Hematopoietic multipotent progenitor cell treated with erythropoietin and hydrocortisone succinate and interleukin-3 and kit ligand, for 8 days (in vitro differentiated cells): ENCODE results near the gene HDAC4.
"Not testable (repeated sequence)": the region's sequence is repeated elsewhere in the genome, so short reads cannot be mapped to it uniquely, and the experiment has no call there.

Experiments
- DNase-seq: peaks from one replicate; pipeline ENCODE4 v3.0.0-alpha.2; 2015

Gene HDAC4

GRCh38 chr2:239178484-239178883 is 222.3 kb downstream of the HDAC4 start:
- no peak for DNase-seq

DNA sequence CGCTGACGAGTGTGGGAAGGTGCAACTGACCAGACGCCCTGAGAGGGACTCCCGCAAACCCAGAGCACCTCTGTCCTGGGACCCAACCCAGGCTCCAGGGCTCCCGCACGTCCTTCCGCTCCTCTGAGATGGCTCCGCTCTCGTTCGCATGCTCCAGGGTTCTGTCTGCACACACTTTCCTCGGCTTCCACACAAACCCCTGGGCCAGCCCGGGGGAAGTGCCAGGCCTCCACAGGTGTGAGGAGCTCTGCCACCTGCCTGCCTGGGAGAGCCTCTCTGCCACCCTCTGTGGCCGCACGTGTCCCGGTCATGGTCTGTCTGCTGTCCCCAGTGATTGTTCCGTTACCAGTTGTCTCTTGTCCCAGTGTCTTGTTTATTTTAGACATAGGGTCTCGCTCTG is 222.9 kb downstream of the HDAC4 start:
- no peak for DNase-seq

- no peak for DNase-seq
Measured at GRCh38 chr2:239177325-239177724, 223.5 kb downstream of the HDAC4 start.

- DNase-seq: not testable (repeated sequence)
Measured at GRCh38 chr2:239176138-239176803, 224.5 kb downstream of the HDAC4 start.

GRCh38 chr2:239175181-239175580 is 225.6 kb downstream of the HDAC4 start:
- no peak for DNase-seq

DNA sequence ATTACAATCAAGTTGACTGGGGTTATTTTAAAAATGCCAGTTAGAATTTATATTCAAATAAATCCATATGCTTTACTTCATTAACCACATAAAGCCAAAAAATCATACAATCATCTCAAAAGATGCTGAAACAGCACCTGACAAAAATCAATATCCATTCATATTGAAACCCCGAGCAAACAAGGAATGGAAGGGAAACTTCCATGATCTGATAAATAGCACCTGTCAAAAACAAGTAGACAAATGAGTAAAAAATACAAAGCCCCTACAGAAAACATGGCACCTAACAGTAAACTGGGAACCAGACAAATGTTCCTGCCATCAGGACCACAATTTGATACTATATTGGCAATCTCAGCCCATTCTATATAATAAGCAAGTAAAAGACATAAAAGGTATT is 227.5 kb downstream of the HDAC4 start:
- no peak for DNase-seq

DNA sequence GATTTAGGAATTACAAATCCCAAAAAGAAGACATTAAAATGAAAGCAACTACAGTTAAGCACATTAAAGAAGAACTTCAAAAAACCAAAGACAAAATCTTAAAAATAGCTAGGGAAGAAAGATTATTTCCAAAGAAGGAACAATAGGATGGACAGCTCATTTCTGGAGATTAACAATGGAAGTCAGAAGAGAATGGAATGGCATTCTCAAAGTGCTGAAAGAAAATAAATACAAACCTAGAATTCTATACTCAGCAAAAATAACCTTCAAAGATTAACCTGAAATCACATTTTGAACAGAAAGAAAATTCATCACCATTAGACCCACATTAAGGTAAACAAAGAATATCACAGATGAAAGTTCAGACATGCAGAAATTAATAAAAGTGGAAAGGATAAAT is 229.2 kb downstream of the HDAC4 start:
- no peak for DNase-seq

GRCh38 chr2:239169311-239170048 is 231.3 kb downstream of the HDAC4 start:
- no peak for DNase-seq

DNA sequence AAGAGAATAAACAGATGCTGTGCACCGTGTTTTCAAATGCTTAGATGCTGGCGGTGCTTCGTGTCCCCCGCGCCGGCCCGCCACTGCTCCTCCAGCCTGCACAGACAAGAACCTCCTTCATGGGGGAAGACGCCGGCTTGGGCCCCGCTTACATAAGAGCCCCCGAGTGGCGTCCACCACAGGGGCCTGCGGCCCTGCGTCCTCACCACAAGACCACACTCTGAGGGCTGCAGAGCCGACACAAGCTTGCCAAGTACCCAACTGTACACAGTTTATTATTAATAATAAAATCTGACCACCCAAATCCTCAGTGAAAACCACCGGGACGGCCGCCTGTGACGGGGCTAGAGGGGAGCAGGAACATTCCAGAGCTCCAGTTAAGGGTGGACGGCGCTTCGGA is 232.2 kb downstream of the HDAC4 start:
- DNase-seq: no peak

DNA sequence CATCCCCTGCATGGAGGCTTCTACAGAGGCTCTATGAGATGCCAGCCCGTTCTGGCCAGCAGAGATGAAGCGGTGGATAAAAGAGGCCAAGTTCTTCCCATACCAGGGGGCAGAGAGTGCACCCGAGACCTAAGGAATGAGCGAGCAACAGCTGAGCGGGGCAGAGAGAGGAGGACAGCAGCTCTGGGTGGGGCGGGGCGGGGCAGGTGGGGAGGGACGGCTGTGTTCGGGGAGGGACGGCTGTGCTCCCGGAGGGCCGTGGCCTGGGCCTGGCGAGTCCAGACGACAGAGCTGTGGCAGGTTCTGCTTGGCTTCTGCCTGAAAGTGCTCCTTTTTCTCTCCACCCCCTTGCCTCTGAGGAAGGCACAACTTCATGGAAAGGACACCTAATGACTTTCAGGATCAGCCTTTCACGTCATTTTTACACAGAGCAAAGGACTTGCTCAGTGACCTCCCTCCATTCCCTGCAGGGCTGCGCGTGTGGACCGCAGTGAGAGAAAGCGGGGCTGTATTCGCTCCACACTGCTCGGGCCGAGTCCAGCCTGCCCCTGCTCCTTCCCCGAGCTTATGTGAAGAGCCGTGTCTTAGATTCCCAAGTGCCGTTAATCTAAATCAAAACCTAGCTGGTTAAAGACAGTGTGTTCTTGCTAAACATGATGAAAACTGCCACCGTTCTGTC is 232.9 kb downstream of the HDAC4 start:
- DNase-seq: no peak

DNA sequence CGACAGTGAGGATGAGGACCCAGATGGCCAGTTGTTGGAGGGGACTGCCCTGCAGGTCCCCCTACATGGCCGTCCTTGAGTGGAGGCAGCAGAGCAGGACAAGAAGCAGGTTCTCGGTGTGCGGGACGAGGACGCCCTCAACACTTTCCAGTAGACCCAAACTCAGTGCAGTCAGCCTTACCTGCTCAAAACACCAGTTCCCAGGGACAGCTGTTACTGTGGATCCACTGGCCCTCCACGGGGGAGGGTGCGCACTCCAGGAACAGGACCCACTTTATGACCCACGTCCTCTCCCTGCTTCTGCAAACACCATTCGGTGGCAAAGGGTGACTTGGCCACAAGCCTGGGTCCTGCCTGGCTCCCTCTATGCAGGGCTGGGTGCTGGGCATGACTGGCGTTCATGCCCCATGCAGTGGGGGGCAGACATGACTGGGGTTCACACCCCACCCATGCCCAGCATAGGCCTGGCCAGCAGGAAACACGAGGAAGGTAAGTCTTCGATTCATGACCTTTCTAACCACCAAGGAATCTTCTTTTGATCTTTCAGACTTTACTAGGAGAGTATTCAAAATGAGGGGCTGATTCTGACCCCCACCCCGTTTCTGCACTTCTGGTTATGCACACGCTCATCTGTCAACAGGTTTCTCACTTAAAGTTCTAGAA is 233.7 kb downstream of the HDAC4 start:
- DNase-seq: no peak

- no peak for DNase-seq
Measured at GRCh38 chr2:239166201-239166834, 234.5 kb downstream of the HDAC4 start.

- DNase-seq: no peak
Measured at GRCh38 chr2:239165206-239165831, 235.5 kb downstream of the HDAC4 start.

DNA sequence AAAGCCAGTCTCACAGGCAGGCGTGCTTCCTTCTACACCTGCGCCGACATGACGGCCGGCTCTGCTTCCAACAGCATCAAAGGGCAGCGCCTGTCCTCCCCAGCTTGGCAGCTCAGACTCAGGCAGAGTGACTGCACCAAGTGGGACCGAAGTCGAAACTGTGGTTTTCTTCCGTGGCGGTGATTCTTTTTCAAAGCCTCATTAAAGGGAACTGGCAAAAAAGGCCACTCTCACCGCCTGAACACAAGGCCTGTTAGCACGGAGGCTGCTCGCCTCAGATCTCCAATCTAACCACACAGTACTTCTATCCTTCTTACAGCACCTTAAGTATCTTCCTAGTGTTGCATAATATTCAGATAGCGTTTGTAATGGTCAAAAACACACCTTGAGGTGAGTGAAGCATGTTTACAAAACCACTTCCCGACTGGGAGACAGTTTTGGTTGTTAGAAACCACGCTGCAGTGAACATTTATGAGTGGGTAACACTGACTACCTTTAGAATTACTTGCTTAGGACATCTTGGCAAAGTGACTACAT is 236.4 kb downstream of the HDAC4 start:
- peak; percentile 4 for DNase-seq

GRCh38 chr2:239163688-239164334 is 237.0 kb downstream of the HDAC4 start:
- no peak for DNase-seq

DNA sequence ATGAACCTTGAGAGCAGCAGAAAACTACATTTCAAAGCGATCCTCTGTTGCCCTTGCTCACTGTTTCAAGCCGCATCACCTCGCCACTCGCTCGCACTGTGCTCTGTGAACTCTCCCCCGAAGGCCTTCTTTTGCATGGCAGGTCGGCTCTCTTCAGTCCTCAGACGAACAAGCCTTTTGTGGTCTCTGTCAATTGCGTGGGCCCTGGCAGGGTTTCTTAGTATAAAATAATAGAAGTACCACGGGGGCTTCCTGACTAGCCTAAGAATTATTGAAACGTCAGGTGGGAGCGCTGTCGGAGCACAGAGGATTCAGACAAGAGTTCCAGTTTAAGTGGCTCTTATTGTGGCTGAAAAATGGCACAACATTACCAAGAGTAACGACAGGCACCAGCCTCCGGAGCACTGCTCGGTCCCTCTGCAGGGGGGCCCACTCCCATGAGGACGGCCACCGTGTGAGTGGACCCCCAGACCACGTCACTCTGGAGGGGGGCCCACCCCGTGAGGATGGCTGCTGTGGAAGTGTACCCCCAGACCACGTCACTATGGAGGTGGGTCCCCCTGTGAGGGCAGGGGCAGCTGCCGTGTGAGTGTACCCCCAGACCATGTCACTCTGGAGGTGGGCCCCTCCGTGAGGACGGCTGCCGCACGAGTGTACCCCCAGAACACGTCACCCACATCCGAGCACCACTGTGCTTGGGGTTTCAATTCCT is 237.7 kb downstream of the HDAC4 start:
- DNase-seq: no peak

- no peak for DNase-seq
Measured at GRCh38 chr2:239162141-239162821, 238.5 kb downstream of the HDAC4 start.

GRCh38 chr2:239161711-239162140 is 239.1 kb downstream of the HDAC4 start:
- DNase-seq: no peak

DNA sequence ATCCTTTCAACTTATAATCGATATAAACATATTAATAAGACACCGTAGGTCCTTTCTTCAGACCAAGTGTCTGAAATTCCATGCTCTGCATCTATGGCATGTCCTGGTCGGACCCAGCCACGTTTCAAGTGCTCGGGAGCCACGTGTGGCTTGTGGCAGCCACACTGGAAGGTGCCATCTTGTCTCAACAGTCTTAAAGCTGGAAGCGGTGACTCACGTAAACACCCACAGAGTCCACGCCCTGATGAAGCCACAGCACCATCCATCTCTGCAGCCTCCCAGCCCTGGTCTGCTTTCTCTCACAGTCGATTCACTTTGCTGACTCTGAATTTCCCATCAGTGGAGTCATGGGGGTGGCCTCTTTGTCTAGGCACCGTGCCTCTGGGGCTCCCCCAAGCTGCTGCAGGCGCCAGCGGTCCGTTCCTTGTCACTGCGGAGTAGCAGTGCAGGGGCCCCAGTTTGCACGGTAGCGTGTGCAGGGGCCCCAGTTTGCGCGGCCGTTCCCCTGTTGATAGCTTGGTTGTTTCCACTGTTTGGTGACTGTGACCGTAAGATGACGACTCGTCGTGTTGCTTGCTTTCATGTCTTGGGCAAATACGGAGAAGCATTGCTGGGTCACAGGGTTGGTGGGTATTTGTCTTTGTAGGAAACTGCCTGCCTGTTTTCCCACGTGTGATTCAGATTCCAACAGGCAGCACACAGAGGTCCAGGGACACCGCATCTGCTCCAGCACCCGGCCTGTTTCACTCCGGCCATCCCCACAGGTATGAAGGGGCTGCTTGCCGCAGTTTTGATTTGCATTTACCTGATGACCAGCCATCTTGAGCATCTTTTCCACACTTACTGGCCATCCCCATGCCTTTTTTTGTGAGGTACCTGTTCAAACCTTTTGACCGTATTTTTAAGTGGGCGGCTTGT is 240.3 kb downstream of the HDAC4 start:
- DNase-seq: peak; percentile 11
